MM.1S (cell line): ENCODE measurements around the gene LYRM4.

Source experiments
- DNase-seq: peaks from one replicate; pipeline ENCODE4 v3.0.0-alpha.2; 2015
- H2AFZ ChIP-seq: fragments of 300-600 bp; sonication (generic); 2 replicates; pipeline ENCODE4 v1.6.0; 2016; ENCODE audit warnings: antibody characterized with exemption, low read length
- H3F3A ChIP-seq: fragments of 300-600 bp; sonication (generic); 2 replicates; pipeline ENCODE4 v1.6.1; 2016; ENCODE audit warnings: mild to moderate bottlenecking, antibody characterized with exemption, low read length, moderate library complexity, mixed read lengths; ENCODE audit not compliant: insufficient read depth
- H3K27ac ChIP-seq: fragments of 300-600 bp; sonication (generic); 2 replicates; pipeline ENCODE4 v1.5.1; 2016; ENCODE audit warnings: mild to moderate bottlenecking, low read length
- H3K27me3 ChIP-seq: fragments of 300-600 bp; sonication (generic); replicated peaks from 2 replicates; pipeline ENCODE4 v1.6.0; 2016; ENCODE audit warnings: low read length; ENCODE audit not compliant: insufficient read depth
- H3K36me3 ChIP-seq: fragments of 300-600 bp; sonication (generic); replicated peaks from 2 replicates; pipeline ENCODE4 v1.6.1; 2016; ENCODE audit warnings: mild to moderate bottlenecking, low read length, mixed read lengths; ENCODE audit not compliant: insufficient read depth
- H3K4me1 ChIP-seq: fragments of 300-600 bp; sonication (generic); 2 replicates; pipeline ENCODE4 v1.6.1; 2016; ENCODE audit warnings: low read length, mixed read lengths
- H3K4me2 ChIP-seq: fragments of 300-600 bp; sonication (generic); 2 replicates; pipeline ENCODE4 v1.6.0; 2016; ENCODE audit warnings: low read depth, low read length
- H3K4me3 ChIP-seq: fragments of 300-600 bp; sonication (generic); 2 replicates; pipeline ENCODE4 v1.5.1; 2016; ENCODE audit warnings: low read length, mixed read lengths
- H3K79me2 ChIP-seq: fragments of 300-600 bp; sonication (generic); 2 replicates; pipeline ENCODE4 v1.6.1; 2016; ENCODE audit warnings: mixed run types, low read length, mixed read lengths
- H3K9ac ChIP-seq: fragments of 300-600 bp; sonication (generic); 2 replicates; pipeline ENCODE4 v1.6.1; 2016; ENCODE audit warnings: low read length, mixed read lengths
- H3K9me2 ChIP-seq: fragments of 300-600 bp; sonication (generic); replicated peaks from 2 replicates; pipeline ENCODE4 v1.6.1; 2016; ENCODE audit warnings: mild to moderate bottlenecking, low read length, mixed read lengths; ENCODE audit not compliant: insufficient read depth
- H3K9me3 ChIP-seq: fragments of 300-600 bp; sonication (generic); replicated peaks from 2 replicates; pipeline ENCODE4 v1.6.1; 2016; ENCODE audit warnings: mild to moderate bottlenecking, low read length, mixed read lengths; ENCODE audit not compliant: insufficient read depth
- H4K20me1 ChIP-seq: fragments of 300-600 bp; sonication (generic); 2 replicates; pipeline ENCODE4 v1.6.1; 2016; ENCODE audit warnings: mild to moderate bottlenecking, low read length, moderate library complexity, mixed read lengths; ENCODE audit not compliant: insufficient read depth
- CTCF ChIP-seq: fragments of 300-600 bp; sonication (generic); IDR thresholded peaks from 2 replicates; pipeline ENCODE4 v1.5.1; 2016; ENCODE audit warnings: antibody characterized with exemption, low read length, mixed read lengths
- EZH2 ChIP-seq: fragments of 300-600 bp; sonication (generic); optimal IDR thresholded peaks from 2 replicates; pipeline ENCODE3; 2017; ENCODE audit warnings: low read depth, mild to moderate bottlenecking, antibody characterized with exemption, low read length, mixed read lengths
- EZH2phosphoT487 ChIP-seq: fragments of 300-600 bp; sonication (generic); IDR thresholded peaks from 2 replicates; pipeline ENCODE4 v1.6.1; 2018; ENCODE audit warnings: antibody characterized with exemption, low read length

The LYRM4 gene

GRCh38 chr6:5192135-5192794, 68.5 kb downstream of the LYRM4 start:
- DNase-seq: no peak
- Histone ChIP-seq H3K79me2 (no peaks in the 10 kb centered on the region), H3K27ac (no peak overlapping the region), H2AFZ (no peak overlapping the region), H3K27me3 (no peaks in the 10 kb centered on the region), H3K4me3 (no peak overlapping the region), H4K20me1 (no peaks in the 10 kb centered on the region), H3K9me3 (no peaks in the 10 kb centered on the region), H3K9me2 (no peaks in the 10 kb centered on the region), H3F3A (no peaks in the 10 kb centered on the region), H3K4me1 (peaks cover 8% of the 10 kb centered on the region; the same call in 1 of the 2 replicates), H3K4me2 (no peak overlapping the region), H3K36me3 (no peaks in the 10 kb centered on the region), H3K9ac (no peak overlapping the region)
- TF ChIP-seq CTCF: no peak
- TF ChIP-seq EZH2phosphoT487: no peak
- TF ChIP-seq EZH2: no peak

GRCh38 chr6:5191722-5192121, 69.0 kb downstream of the LYRM4 start:
- H4K20me1 ChIP-seq: no peaks in the 10 kb centered on the region
- H3K4me3 ChIP-seq: no peak overlapping the region
- H3K27ac ChIP-seq: no peak overlapping the region
- no peak overlapping the region for H2AFZ ChIP-seq
- no peak for DNase-seq
- no peaks in the 10 kb centered on the region for H3K9me2 ChIP-seq
- no peak overlapping the region for H3K9ac ChIP-seq
- peaks cover 8% of the 10 kb centered on the region; the same call in 1 of the 2 replicates for H3K4me1 ChIP-seq
- H3K36me3 ChIP-seq: no peaks in the 10 kb centered on the region
- H3K4me2 ChIP-seq: no peak overlapping the region
- H3K79me2 ChIP-seq: no peaks in the 10 kb centered on the region
- no peaks in the 10 kb centered on the region for H3F3A ChIP-seq
- H3K9me3 ChIP-seq: no peaks in the 10 kb centered on the region
- TF ChIP-seq CTCF: no peak
- no peak for TF ChIP-seq EZH2
- no peak for TF ChIP-seq EZH2phosphoT487
- no peaks in the 10 kb centered on the region for H3K27me3 ChIP-seq

GRCh38 chr6:5191222-5191621, 69.5 kb downstream of the LYRM4 start:
- H3K36me3 ChIP-seq: no peaks in the 10 kb centered on the region
- H3K9me3 ChIP-seq: no peaks in the 10 kb centered on the region
- no peaks in the 10 kb centered on the region for H3F3A ChIP-seq
- H4K20me1 ChIP-seq: no peaks in the 10 kb centered on the region
- no peak for DNase-seq
- H3K27me3 ChIP-seq: no peaks in the 10 kb centered on the region
- H3K27ac ChIP-seq: no peak overlapping the region
- H3K79me2 ChIP-seq: no peaks in the 10 kb centered on the region
- H3K9ac ChIP-seq: no peak overlapping the region
- peaks cover 8% of the 10 kb centered on the region; the same call in 1 of the 2 replicates for H3K4me1 ChIP-seq
- no peak overlapping the region for H2AFZ ChIP-seq
- TF ChIP-seq CTCF (no peak), EZH2 (no peak), EZH2phosphoT487 (no peak)
- H3K4me3 ChIP-seq: no peak overlapping the region
- H3K4me2 ChIP-seq: no peak overlapping the region
- H3K9me2 ChIP-seq: no peaks in the 10 kb centered on the region
